Effector memory CD4-positive, alpha-beta T cell (primary cell): Measurements from ENCODE around the gene USP6NL.

Experiments used
- DNase-seq, 3 donors: peaks; one replicate each; pipeline ENCODE4 v3.0.0-alpha.2; 2020
- H3K27ac ChIP-seq: 2 replicates; pipeline ENCODE4 v1.7.0; 2013; ENCODE audit warnings: mild to moderate bottlenecking, low read length, moderate library complexity; ENCODE audit not compliant: insufficient read depth, poor library complexity, severe bottlenecking
- H3K27me3 ChIP-seq: replicated peaks from 2 replicates; pipeline ENCODE4 v1.7.0; 2013; ENCODE audit warnings: mild to moderate bottlenecking, low read length; ENCODE audit not compliant: insufficient read depth, control insufficient read depth, poor library complexity, severe bottlenecking
- H3K36me3 ChIP-seq: 2 replicates; pipeline ENCODE4 v1.7.0; 2013; ENCODE audit warnings: mild to moderate bottlenecking, low read length, moderate library complexity; ENCODE audit not compliant: control insufficient read depth, insufficient read depth
- H3K4me1 ChIP-seq: 2 replicates; pipeline ENCODE4 v1.7.0; 2013; ENCODE audit warnings: low read length, mild to moderate bottlenecking; ENCODE audit not compliant: control insufficient read depth, insufficient read depth, poor library complexity, severe bottlenecking
- H3K4me3 ChIP-seq: 2 replicates; pipeline ENCODE4 v1.7.0; 2013; ENCODE audit warnings: low read length, low read depth, mild to moderate bottlenecking; ENCODE audit not compliant: insufficient read depth, poor library complexity, severe bottlenecking
- H3K9me3 ChIP-seq: 2 replicates; pipeline ENCODE4 v1.7.0; 2013; ENCODE audit warnings: mild to moderate bottlenecking, low read length, moderate library complexity; ENCODE audit not compliant: control insufficient read depth
- total RNA-seq, 3 donors: gene quantifications; one replicate each; lab custom pipeline; 2026; lab: John Stamatoyannopoulos, UW

USP6NL gene
- total RNA-seq: 3.1 to 6.7 (median 6.4) reads per million in 3 donors

- peak; percentile 38 to 59 (median 43) for DNase-seq
- Histone ChIP-seq H3K4me1 (no peaks in the 10 kb centered on the region), H3K4me3 (peak within 1 kb of the TSS; percentile 65), H3K27me3 (no peaks in the 10 kb centered on the region), H3K27ac (peak within 1 kb of the TSS; percentile 28), H3K9me3 (no peaks in the 10 kb centered on the region), H3K36me3 (no peaks in the 10 kb centered on the region)
Measured at GRCh38 chr10:11611248-11612020, at the start of gene USP6NL. Gene USP6NL, minus strand, starts transcription at chr10:11611650. Its CDS starts 14,016 bp downstream, at chr10:11597634.

GRCh38 chr10:11658801-11659368 is 47.4 kb upstream of the USP6NL start:
- Histone ChIP-seq H3K27ac (no peak overlapping the region), H3K27me3 (no peaks in the 10 kb centered on the region), H3K4me3 (no peak overlapping the region), H3K4me1 (no peaks in the 10 kb centered on the region), H3K36me3 (no peaks in the 10 kb centered on the region), H3K9me3 (no peaks in the 10 kb centered on the region)
- no peak for DNase-seq

- no peak overlapping the region for H3K27ac ChIP-seq
- no peak overlapping the region for H3K4me3 ChIP-seq
- no peaks in the 10 kb centered on the region for H3K36me3 ChIP-seq
- H3K9me3 ChIP-seq: no peaks in the 10 kb centered on the region
- DNase-seq: no peak
- H3K27me3 ChIP-seq: no peaks in the 10 kb centered on the region
- H3K4me1 ChIP-seq: no peaks in the 10 kb centered on the region
Measured at GRCh38 chr10:11655836-11656235, 44.4 kb upstream of the USP6NL start.

- Histone ChIP-seq H3K4me1 (no peaks in the 10 kb centered on the region), H3K9me3 (no peaks in the 10 kb centered on the region), H3K27me3 (no peaks in the 10 kb centered on the region), H3K36me3 (no peaks in the 10 kb centered on the region), H3K4me3 (no peak overlapping the region), H3K27ac (no peak overlapping the region)
- no peak for DNase-seq
Measured at GRCh38 chr10:11654659-11655058, 43.2 kb upstream of the USP6NL start.

GRCh38 chr10:11653758-11654471 is 42.5 kb upstream of the USP6NL start:
- H3K9me3 ChIP-seq: no peaks in the 10 kb centered on the region
- no peaks in the 10 kb centered on the region for H3K27me3 ChIP-seq
- DNase-seq: no peak
- H3K4me3 ChIP-seq: no peak overlapping the region
- H3K36me3 ChIP-seq: no peaks in the 10 kb centered on the region
- H3K4me1 ChIP-seq: no peaks in the 10 kb centered on the region
- H3K27ac ChIP-seq: no peak overlapping the region

- Histone ChIP-seq H3K36me3 (no peaks in the 10 kb centered on the region), H3K27me3 (no peaks in the 10 kb centered on the region), H3K27ac (no peak overlapping the region), H3K4me1 (no peaks in the 10 kb centered on the region), H3K9me3 (no peaks in the 10 kb centered on the region), H3K4me3 (no peak overlapping the region)
- DNase-seq: no peak
Measured at GRCh38 chr10:11647676-11648075, 36.2 kb upstream of the USP6NL start.

- Histone ChIP-seq H3K27me3 (no peaks in the 10 kb centered on the region), H3K4me1 (no peaks in the 10 kb centered on the region), H3K4me3 (no peak overlapping the region), H3K36me3 (no peaks in the 10 kb centered on the region), H3K9me3 (no peaks in the 10 kb centered on the region), H3K27ac (no peak overlapping the region)
- no peak for DNase-seq
Measured at GRCh38 chr10:11646450-11646849, 35.0 kb upstream of the USP6NL start.

- no peak for DNase-seq
- H3K9me3 ChIP-seq: no peaks in the 10 kb centered on the region
- no peak overlapping the region for H3K4me3 ChIP-seq
- no peaks in the 10 kb centered on the region for H3K4me1 ChIP-seq
- no peak overlapping the region for H3K27ac ChIP-seq
- H3K36me3 ChIP-seq: no peaks in the 10 kb centered on the region
- no peaks in the 10 kb centered on the region for H3K27me3 ChIP-seq
Measured at GRCh38 chr10:11643039-11643438, 31.6 kb upstream of the USP6NL start.

- H3K4me1 ChIP-seq: no peaks in the 10 kb centered on the region
- no peaks in the 10 kb centered on the region for H3K9me3 ChIP-seq
- no peak overlapping the region for H3K27ac ChIP-seq
- H3K27me3 ChIP-seq: no peaks in the 10 kb centered on the region
- H3K4me3 ChIP-seq: no peak overlapping the region
- DNase-seq: no peak
- H3K36me3 ChIP-seq: no peaks in the 10 kb centered on the region
Measured at GRCh38 chr10:11642566-11642965, 31.1 kb upstream of the USP6NL start.
